ENCODE measurements around the gene ZCCHC4.

ZCCHC4 gene

GRCh38 chr4:25343671-25344070 lies 31.1 kb downstream of the ZCCHC4 start (continued):
- TF ChIP-seq ZNF169 (tag by site-specific recombination; IDR thresholded peaks at IDR 0.05), result no peak
- no peak for TF ChIP-seq ZNF280D (tag by site-specific recombination; IDR thresholded peaks at IDR 0.05)
- no peak for TF ChIP-seq ZNF354C (tag by site-specific recombination; IDR thresholded peaks at IDR 0.05; ENCODE audit: borderline replicate concordance, low read depth)

GRCh38 chr4:25345744-25346143 lies 33.2 kb downstream of the ZCCHC4 start:
- Histone ChIP-seq H3K27ac (ENCODE audit: extremely low read depth, low read depth, low read length) (no peak overlapping the region), H3K36me3 (ENCODE audit: control insufficient read depth in 2 of 2, insufficient read depth in 1 of 2, low read length in 2 of 2) (peaks cover 0 to 3% of the 10 kb centered on the region in 2 experiments; a peak in 1 of 3 replicates), H3K9me3 (ENCODE audit: control insufficient read depth, insufficient read depth, low read depth, low read length) (no peaks in the 10 kb centered on the region), H3K4me1 (ENCODE audit: control insufficient read depth, insufficient read depth, low read length) (no peaks in the 10 kb centered on the region), H3K4me3 (ENCODE audit: low read depth, low read length) (no peak overlapping the region)
- POLR2A ChIA-PET, result no interaction called here
- CTCF ChIA-PET, result no interaction called here
- TF ChIP-seq ZNF280D (tag by site-specific recombination; IDR thresholded peaks at IDR 0.05) (no peak), WT1 (tag by site-specific recombination; IDR thresholded peaks at IDR 0.05) (0 out of 2 replicates have a peak, but pooled peaks have one; percentile 28), ZNF433 (tag by site-specific recombination; IDR thresholded peaks at IDR 0.05; ENCODE audit: low read depth) (no peak), ZNF394 (tag by site-specific recombination; IDR thresholded peaks at IDR 0.05; ENCODE audit: borderline replicate concordance) (no peak)

GRCh38 chr4:25346913-25347312 lies 34.3 kb downstream of the ZCCHC4 start:
- ChIA-PET POLR2A (interaction anchor here (0.5 kb wide), 1 partner anchor 46 kb away, joined by 6 read pairs; no protein-coding TSS in a partner anchor), CTCF (interaction anchor here (0.6 kb wide), 1 partner anchor 14 kb away, joined by 3 read pairs; no protein-coding TSS in a partner anchor)
- peaks cover 0 to 7% of the 10 kb centered on the region in 2 experiments; a peak in 1 of 3 replicates for H3K36me3 ChIP-seq (ENCODE audit: control insufficient read depth in 2 of 2, insufficient read depth in 1 of 2, low read length in 2 of 2)
- no peak overlapping the region for H3K27ac ChIP-seq (ENCODE audit: extremely low read depth, low read depth, low read length)
- no peaks in the 10 kb centered on the region for H3K9me3 ChIP-seq (ENCODE audit: control insufficient read depth, insufficient read depth, low read depth, low read length)
- no peaks in the 10 kb centered on the region for H3K4me1 ChIP-seq (ENCODE audit: control insufficient read depth, insufficient read depth, low read length)
- no peak overlapping the region for H3K4me3 ChIP-seq (ENCODE audit: low read depth, low read length)
- TF ChIP-seq MYNN (tag by site-specific recombination; IDR thresholded peaks at IDR 0.05; ENCODE audit: borderline replicate concordance) (no peak), ZFP37 (tag by site-specific recombination; IDR thresholded peaks at IDR 0.05) (no peak), ZFP41 (tag by site-specific recombination; IDR thresholded peaks at IDR 0.05; ENCODE audit: borderline replicate concordance) (no peak), ZBTB21 (tag by site-specific recombination; IDR thresholded peaks at IDR 0.05) (no peak), PRDM2 (tag by site-specific recombination; IDR thresholded peaks at IDR 0.05; ENCODE audit: borderline replicate concordance) (no peak), ZNF677 (tag by site-specific recombination; IDR thresholded peaks at IDR 0.05) (no peak), ZNF514 (tag by site-specific recombination; IDR thresholded peaks at IDR 0.05) (no peak), OSR2 (tag by site-specific recombination; IDR thresholded peaks at IDR 0.05) (no peak), ZNF398 (tag by site-specific recombination; IDR thresholded peaks at IDR 0.05) (no peak), BCL11A (tag by site-specific recombination; IDR thresholded peaks at IDR 0.05; ENCODE audit: low read depth) (no peak), REPIN1 (tag by site-specific recombination; IDR thresholded peaks at IDR 0.05; ENCODE audit: low read depth) (no peak)
